ENCODE data around the gene TRIM8. TPM values are rescaled to one million over a fixed set of nuclear protein-coding genes. Genes with fewer than 3 reads are reported as not detected.

TRIM8 gene
- total and polyA plus RNA-seq, 9 of the 15 experiments (the other 6 are each of a cell fraction or from before 2014, with no cell fraction given) = 1.7 to 26.0 (median 9.1) TPM

DNA sequence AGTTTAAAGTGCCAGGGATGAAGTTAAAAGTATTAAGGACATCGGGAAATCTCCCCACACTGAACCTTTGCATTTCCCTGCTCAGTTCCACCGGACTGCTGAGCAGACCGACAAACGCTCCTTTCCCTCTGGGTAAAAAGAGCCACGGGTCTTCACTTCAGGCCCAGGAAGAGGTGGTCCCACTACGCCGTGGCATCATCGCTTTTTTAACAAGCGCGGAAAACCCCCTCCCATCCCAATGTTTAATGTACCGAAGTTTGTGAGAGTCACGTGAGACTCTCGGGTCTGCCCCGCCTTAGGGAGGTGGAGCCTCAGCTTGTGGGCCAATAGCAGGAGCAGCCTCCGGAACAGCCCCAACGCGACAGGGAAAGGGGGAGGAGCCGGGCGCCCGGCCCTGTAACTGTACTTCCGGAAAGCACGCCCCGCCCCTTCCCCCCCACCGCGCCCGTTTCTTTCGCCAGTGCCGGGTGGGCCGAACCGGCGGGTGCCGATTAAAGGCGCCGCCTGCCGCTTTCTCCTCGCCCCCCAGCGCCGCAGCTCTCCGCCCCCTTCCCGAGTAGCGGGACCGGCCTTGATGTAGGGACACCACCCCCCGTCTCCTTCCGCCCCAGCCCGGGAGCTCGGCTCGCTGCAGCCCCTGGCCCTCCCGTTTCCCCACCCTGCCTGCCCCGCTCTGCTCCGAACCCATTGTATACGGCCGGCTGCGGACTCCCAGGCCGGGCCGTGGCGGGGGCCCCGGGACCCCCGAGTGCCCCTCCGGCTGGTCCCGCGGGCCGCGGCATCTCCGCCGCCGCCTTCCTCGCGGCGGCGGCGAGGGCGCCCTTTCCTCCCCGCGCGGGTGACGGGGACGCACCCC is 2.2 kb upstream of the TRIM8 start (continued):
- TF ChIP-seq, protein P1, sequence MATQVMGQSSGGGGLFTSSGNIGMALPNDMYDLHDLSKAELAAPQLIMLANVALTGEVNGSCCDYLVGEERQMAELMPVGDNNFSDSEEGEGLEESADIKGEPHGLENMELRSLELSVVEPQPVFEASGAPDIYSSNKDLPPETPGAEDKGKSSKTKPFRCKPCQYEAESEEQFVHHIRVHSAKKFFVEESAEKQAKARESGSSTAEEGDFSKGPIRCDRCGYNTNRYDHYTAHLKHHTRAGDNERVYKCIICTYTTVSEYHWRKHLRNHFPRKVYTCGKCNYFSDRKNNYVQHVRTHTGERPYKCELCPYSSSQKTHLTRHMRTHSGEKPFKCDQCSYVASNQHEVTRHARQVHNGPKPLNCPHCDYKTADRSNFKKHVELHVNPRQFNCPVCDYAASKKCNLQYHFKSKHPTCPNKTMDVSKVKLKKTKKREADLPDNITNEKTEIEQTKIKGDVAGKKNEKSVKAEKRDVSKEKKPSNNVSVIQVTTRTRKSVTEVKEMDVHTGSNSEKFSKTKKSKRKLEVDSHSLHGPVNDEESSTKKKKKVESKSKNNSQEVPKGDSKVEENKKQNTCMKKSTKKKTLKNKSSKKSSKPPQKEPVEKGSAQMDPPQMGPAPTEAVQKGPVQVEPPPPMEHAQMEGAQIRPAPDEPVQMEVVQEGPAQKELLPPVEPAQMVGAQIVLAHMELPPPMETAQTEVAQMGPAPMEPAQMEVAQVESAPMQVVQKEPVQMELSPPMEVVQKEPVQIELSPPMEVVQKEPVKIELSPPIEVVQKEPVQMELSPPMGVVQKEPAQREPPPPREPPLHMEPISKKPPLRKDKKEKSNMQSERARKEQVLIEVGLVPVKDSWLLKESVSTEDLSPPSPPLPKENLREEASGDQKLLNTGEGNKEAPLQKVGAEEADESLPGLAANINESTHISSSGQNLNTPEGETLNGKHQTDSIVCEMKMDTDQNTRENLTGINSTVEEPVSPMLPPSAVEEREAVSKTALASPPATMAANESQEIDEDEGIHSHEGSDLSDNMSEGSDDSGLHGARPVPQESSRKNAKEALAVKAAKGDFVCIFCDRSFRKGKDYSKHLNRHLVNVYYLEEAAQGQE (IDR thresholded peaks at IDR 0.05; ENCODE audit: borderline replicate concordance) = peak; percentile 90
- TF ChIP-seq, protein P1 (CRISPR knock-in tag; IDR thresholded peaks at IDR 0.05; ENCODE audit: low read depth) = no peak
- TF ChIP-seq, protein P2, sequence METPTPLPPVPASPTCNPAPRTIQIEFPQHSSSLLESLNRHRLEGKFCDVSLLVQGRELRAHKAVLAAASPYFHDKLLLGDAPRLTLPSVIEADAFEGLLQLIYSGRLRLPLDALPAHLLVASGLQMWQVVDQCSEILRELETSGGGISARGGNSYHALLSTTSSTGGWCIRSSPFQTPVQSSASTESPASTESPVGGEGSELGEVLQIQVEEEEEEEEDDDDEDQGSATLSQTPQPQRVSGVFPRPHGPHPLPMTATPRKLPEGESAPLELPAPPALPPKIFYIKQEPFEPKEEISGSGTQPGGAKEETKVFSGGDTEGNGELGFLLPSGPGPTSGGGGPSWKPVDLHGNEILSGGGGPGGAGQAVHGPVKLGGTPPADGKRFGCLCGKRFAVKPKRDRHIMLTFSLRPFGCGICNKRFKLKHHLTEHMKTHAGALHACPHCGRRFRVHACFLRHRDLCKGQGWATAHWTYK (CRISPR knock-in tag; IDR thresholded peaks at IDR 0.05) = 0 out of 2 replicates have a peak, but pooled peaks have one; percentile 22
- TF ChIP-seq SIN3A (IDR thresholded peaks at IDR 0.05; ENCODE audit: borderline replicate concordance in 2 of 2, control insufficient read depth in 1 of 2, low read depth in 2 of 2, low read length in 2 of 2) (peak in 1 of 2 experiments; percentile 18; a peak in 1 of 4 replicates), BRD4 (IDR thresholded peaks at IDR 0.05) (no peak), CBFB (CRISPR knock-in tag; IDR thresholded peaks at IDR 0.05) (no peak), HMGN3 (IDR thresholded peaks at IDR 0.05; ENCODE audit: borderline replicate concordance, extremely low read depth, insufficient read length, low read depth, low read length) (peak; percentile 62), IRF2 (CRISPR knock-in tag; IDR thresholded peaks at IDR 0.05) (no peak), FIP1L1 (IDR thresholded peaks at IDR 0.05; ENCODE audit: low read depth, low read length, poor library complexity, severe bottlenecking) (peak; percentile 19), HNRNPH1 (optimal IDR thresholded peaks at IDR 0.05; ENCODE audit: low read depth, low read length) (no peak), CHD1 (IDR thresholded peaks at IDR 0.05; ENCODE audit: low read length) (peak; percentile 13), NRF1 (conservative IDR thresholded peaks at IDR 0.05 in 1 of 2, IDR thresholded peaks at IDR 0.05 in 1 of 2) (peak; percentile 56 to 70; a peak in 3 of 4 replicates)
- TF ChIP-seq, protein P3, sequence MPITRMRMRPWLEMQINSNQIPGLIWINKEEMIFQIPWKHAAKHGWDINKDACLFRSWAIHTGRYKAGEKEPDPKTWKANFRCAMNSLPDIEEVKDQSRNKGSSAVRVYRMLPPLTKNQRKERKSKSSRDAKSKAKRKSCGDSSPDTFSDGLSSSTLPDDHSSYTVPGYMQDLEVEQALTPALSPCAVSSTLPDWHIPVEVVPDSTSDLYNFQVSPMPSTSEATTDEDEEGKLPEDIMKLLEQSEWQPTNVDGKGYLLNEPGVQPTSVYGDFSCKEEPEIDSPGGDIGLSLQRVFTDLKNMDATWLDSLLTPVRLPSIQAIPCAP (CRISPR knock-in tag; IDR thresholded peaks at IDR 0.05; ENCODE audit: borderline replicate concordance) = no peak
- TF ChIP-seq, protein P4, sequence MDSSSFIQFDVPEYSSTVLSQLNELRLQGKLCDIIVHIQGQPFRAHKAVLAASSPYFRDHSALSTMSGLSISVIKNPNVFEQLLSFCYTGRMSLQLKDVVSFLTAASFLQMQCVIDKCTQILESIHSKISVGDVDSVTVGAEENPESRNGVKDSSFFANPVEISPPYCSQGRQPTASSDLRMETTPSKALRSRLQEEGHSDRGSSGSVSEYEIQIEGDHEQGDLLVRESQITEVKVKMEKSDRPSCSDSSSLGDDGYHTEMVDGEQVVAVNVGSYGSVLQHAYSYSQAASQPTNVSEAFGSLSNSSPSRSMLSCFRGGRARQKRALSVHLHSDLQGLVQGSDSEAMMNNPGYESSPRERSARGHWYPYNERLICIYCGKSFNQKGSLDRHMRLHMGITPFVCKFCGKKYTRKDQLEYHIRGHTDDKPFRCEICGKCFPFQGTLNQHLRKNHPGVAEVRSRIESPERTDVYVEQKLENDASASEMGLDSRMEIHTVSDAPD (CRISPR knock-in tag; IDR thresholded peaks at IDR 0.05) = no peak
